Heart left ventricle (tissue), 13 donors: ENCODE measurements around the gene STRN3.

ENCODE experiments used
- POLR2A ChIP-seq, 2 donors: fragments of 450-650 bp; IDR thresholded peaks; one replicate each; pipeline ENCODE4 v1.6.1; 2017; ENCODE audit warnings: antibody characterized with exemption in 2 of 2, mild to moderate bottlenecking in 2 of 2, moderate library complexity in 2 of 2
- TF ChIP-seq, protein P1 (sequence below), 12 donors: fragments of 200-600 bp; sonication (generic) in 4 of 12; IDR thresholded peaks; one replicate each; pipeline versions ENCODE4 v1.5.0 to v1.8.0; 2018 to 2022; ENCODE audit warnings: antibody characterized with exemption in 12 of 12, mild to moderate bottlenecking in 5 of 12
- donor health status: ischemic (EF 13 %, LVEDD 7.1; RV severe dilation, severe dysfunction).
- donor health status: DM: no; HTN: yes; CAD: no.
- donor health status: DM: no; HTN: no; CAD: no.
- donor health status: ischemic (EF 25% LVEDD 6.9; RV normal size, moderate dysfunction).
- donor health status: ischemic (EF 25% LVEDD 5.7; RV mildly dilated, moderate dysfunction).
- donor health status: ischemic (EF 35%, LVEDD 5.7; RV mildly dilated, moderate dysfunction).
- donor health status: nonischemic (EF 11% LVEDD 7.7; RV severe dilation, severe dysfunction).
- donor health status: DM: yes; HTN: yes; CAD: no.
- donor health status: PGD.
- donor health status: ischemic (EF 29% LVEDD 5.4; RV normal size, mild dysfunction).
- donor health status: nonischemic (EF 23%, LVEDD 6.1; RV moderate dilation, normal function).

DNA sequence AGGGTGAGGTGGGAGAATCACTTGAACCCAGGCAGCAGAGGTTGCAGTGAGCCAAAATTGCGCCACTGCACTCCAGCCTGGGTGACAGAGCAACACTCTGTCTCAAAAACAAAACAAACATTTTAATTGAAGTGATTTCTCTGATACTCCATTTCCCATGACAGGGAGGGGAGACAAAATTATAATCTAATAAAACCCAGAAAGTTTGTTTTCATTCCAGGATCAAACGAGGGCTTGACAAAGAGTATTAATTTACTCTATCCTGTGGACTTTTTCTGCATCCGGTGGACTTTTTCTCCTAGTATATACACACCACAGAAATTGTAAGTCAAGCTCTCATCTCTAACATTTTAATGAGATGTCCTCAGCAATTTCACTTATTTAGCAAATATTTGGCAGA, 15.2 kb downstream of the STRN3 start:
- TF ChIP-seq, protein P1, sequence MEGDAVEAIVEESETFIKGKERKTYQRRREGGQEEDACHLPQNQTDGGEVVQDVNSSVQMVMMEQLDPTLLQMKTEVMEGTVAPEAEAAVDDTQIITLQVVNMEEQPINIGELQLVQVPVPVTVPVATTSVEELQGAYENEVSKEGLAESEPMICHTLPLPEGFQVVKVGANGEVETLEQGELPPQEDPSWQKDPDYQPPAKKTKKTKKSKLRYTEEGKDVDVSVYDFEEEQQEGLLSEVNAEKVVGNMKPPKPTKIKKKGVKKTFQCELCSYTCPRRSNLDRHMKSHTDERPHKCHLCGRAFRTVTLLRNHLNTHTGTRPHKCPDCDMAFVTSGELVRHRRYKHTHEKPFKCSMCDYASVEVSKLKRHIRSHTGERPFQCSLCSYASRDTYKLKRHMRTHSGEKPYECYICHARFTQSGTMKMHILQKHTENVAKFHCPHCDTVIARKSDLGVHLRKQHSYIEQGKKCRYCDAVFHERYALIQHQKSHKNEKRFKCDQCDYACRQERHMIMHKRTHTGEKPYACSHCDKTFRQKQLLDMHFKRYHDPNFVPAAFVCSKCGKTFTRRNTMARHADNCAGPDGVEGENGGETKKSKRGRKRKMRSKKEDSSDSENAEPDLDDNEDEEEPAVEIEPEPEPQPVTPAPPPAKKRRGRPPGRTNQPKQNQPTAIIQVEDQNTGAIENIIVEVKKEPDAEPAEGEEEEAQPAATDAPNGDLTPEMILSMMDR (IDR thresholded peaks at IDR 0.05), result no peak
- no peak for TF ChIP-seq POLR2A (IDR thresholded peaks at IDR 0.05)
